Measurements from ENCODE around the gene TUBAL3.

The TUBAL3 gene

DNA sequence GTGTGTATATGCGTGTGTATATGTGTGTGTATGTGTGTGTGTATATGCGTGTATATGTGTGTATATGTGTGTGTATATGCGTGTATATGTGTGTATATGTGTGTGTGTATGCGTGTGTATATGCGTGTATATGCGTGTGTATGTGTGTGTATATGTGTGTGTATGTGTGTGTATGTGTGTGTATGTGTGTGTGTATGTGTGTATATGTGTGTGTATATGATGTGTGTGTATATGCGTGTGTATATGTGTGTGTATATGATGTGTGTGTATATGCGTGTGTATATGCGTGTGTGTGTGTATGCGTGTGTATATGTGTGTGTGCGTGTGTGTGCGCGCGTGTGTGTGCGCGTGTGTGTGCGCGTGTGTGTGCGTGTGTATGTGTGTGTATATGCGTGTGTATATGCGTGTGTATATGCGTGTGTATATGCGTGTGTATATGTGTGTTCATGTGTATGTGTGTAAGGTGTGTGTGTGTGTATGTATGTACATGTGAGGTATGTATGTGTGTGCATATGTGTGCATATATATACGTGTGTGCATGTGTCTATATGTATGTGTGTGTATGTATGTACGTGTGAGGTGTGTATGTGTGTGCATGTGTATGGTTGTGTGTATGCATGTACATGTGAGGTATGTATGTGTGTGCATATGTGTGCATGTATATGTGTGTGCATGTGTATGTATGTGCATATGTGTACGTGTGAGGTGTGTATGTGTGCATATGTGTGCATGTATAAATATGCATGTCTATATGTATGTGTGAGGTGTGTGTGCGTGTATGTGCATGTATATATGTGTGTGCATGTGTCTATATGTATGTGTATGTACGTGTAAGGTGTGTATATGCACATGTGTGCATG, 33.9 kb downstream of the TUBAL3 start:
- TF ChIP-seq, protein P1, sequence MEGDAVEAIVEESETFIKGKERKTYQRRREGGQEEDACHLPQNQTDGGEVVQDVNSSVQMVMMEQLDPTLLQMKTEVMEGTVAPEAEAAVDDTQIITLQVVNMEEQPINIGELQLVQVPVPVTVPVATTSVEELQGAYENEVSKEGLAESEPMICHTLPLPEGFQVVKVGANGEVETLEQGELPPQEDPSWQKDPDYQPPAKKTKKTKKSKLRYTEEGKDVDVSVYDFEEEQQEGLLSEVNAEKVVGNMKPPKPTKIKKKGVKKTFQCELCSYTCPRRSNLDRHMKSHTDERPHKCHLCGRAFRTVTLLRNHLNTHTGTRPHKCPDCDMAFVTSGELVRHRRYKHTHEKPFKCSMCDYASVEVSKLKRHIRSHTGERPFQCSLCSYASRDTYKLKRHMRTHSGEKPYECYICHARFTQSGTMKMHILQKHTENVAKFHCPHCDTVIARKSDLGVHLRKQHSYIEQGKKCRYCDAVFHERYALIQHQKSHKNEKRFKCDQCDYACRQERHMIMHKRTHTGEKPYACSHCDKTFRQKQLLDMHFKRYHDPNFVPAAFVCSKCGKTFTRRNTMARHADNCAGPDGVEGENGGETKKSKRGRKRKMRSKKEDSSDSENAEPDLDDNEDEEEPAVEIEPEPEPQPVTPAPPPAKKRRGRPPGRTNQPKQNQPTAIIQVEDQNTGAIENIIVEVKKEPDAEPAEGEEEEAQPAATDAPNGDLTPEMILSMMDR (IDR thresholded peaks at IDR 0.05; ENCODE audit: low read depth, low read length, missing control alignments): no peak
- H3K4me3 ChIP-seq (replicated peaks; ENCODE audit: low read depth, low read length): no peak overlapping the region
- no peak for DNase-seq (ENCODE audit: extremely low read depth, low read depth)

DNA sequence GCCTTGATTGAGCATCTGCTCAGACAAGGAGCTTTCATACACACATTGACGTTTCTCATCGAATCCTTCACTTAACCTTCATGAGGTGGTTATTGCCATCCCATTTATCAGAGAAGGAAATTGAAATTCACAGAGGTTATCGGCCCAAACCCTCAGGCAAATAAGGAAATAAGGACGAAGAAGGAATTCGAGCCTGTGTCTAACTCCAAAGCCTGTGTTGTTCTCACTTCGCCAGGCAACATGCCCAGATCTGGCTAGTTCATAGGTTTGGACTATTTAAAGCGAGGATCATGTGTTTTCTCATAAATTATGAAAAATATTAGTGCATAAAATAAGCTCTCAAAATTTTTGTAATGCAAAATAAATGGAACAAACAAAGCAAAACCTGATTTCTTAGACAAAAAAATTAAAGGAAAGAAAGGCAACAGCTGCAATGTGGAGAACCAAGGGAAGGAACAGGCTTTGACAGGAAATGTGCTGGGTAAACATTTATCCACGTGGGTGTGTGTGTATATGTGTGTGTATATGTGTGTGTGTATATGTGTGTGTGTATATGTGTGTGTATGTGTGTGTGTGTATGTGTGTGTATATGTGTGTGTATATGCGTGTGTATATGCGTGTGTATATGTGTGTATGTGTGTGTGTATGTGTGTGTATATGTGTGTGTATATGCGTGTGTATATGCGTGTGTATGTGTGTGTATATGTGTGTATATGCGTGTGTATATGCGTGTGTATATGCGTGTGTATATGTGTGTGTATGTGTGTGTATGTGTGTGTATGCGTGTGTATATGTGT, 35.1 kb downstream of the TUBAL3 start:
- no peak for DNase-seq (ENCODE audit: extremely low read depth, low read depth)
- TF ChIP-seq, protein P1 (IDR thresholded peaks at IDR 0.05; ENCODE audit: low read depth, low read length, missing control alignments): no peak
- no peak overlapping the region for H3K4me3 ChIP-seq (replicated peaks; ENCODE audit: low read depth, low read length)

DNA sequence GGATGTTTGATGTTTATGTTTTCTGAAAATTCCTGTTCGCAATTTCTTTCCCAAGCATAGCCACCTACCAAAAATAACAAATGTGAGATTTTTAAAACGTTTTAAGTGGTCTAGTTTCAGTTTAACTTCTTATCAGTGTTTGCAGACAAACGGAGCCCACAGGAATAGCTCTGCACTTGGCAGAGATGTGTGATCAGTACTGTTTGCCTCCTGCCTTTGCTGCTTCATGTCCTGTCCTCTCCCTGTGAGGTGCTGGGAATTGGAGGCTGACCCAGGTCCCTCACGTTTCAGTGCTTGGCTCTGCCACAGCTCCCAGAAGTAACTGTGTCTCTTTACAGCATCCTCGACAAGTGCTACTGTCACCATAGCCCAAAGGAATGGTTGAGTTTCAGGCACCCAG, 38.7 kb downstream of the TUBAL3 start:
- no peak overlapping the region for H3K4me3 ChIP-seq (replicated peaks; ENCODE audit: low read depth, low read length)
- DNase-seq (ENCODE audit: extremely low read depth, low read depth): no peak
- TF ChIP-seq, protein P1 (IDR thresholded peaks at IDR 0.05; ENCODE audit: low read depth, low read length, missing control alignments): no peak

DNA sequence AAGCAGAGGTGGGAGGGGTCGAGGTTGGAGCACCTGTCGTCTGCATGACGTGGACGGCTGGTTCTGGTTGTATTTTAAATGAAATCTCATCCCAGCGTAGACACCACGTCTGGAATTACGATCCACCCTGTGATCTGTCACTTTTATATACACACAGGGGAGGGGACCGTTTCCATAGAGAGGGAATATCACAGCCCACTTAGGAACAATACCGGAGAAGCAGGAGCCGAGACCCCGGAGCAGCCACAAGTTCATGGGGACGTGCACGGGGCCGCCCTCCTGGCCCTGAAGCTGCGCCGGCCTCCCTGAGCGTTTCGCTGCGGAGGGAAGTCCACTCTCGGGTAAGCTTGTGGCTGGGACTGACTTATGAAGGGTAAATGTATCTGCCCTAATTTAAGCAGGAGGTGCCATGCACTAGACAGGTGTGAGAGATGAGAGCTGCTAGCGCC, 39.7 kb downstream of the TUBAL3 start, which contains the start of gene UCN3:
Gene UCN3, plus strand, starts transcription at position 77 of the 449 bp plus-strand sequence. CDS start 8,755 bp downstream, outside the sequence.
- no peak within 1 kb of the TSS for H3K4me3 ChIP-seq (replicated peaks; ENCODE audit: low read depth, low read length)
- DNase-seq (ENCODE audit: extremely low read depth, low read depth): no peak
- TF ChIP-seq, protein P1 (IDR thresholded peaks at IDR 0.05; ENCODE audit: low read depth, low read length, missing control alignments): no peak

DNA sequence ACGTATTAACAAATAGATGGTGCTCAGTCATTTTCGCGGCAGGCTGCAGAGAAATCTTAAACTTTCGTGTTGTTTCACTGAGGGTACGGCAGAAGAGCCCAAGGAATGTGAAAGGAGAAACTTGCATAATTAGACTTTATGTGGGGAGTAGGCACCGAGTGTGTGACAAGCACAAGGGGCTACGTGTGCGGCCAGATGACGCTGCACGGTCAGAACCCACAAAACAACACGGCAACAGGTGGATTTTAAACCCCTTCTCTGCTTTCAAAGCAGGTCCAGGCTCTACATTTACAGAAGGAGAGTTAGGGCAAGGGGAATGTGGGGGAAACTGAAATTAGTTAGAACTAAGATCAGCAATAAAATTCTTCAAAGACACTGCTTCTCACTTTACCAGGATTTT, 40.3 kb downstream of the TUBAL3 start:
- no peak for DNase-seq (ENCODE audit: extremely low read depth, low read depth)
- TF ChIP-seq, protein P1 (IDR thresholded peaks at IDR 0.05; ENCODE audit: low read depth, low read length, missing control alignments): no peak

DNA sequence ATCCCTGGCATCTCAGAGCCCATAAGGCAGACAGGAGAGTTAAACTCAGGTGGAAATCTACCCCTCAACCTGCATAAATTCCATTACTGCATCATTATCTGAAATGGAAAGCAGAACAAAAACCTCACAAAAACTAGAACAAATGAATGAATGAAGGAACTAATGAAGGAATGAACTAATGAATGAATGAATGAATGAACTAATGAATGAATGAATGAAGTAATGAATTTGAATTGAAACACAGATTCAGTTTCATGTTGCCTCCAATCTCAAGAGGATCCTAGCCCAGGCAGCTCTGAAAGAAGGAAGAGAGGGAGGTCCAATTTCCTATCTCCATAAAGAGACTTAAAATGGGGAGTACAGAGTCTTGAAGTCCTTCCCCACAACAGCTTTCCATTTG, 41.8 kb downstream of the TUBAL3 start:
- H3K4me3 ChIP-seq (replicated peaks; ENCODE audit: low read depth, low read length): no peak overlapping the region

More for the DNA sequence above, 40.3 kb downstream of the TUBAL3 start:
- no peak overlapping the region for H3K4me3 ChIP-seq (replicated peaks; ENCODE audit: low read depth, low read length)

More for the DNA sequence above, 41.8 kb downstream of the TUBAL3 start:
- DNase-seq (ENCODE audit: extremely low read depth, low read depth): no peak
- TF ChIP-seq, protein P1 (IDR thresholded peaks at IDR 0.05; ENCODE audit: low read depth, low read length, missing control alignments): no peak
